HepG2 (cell line): ENCODE measurements around the gene ANO9. TPM values are rescaled to one million over a fixed set of nuclear protein-coding genes. Genes with fewer than 3 reads are reported as not detected.

Experiments used
- ATAC-seq: fragments of 200-7000 bp; cut with Tn5 transposase; 3 replicates; pipeline ENCODE4 v1.9.1; 2020; ENCODE audit warnings: mild to moderate bottlenecking, moderate library complexity
- BruUV-seq: library from RNA; stranded (reverse); fragments of 400-500 nt; replicated peaks from 2 replicates; lab custom pipeline; 2021; lab: Mats Ljungman, UMichigan
- CTCF ChIA-PET: fragments of 300-600 bp; formaldehyde crosslinking; extraction: SDS; loops from one replicate; lab custom pipeline; 2021; ENCODE audit warnings: low total read pairs, inconsistent platforms, low intra/inter-chr PET ratio; lab: Yijun Ruan, JAX
- POLR2A ChIA-PET: fragments of 350-600 bp; sonication (Branson Sonifier 250); formaldehyde crosslinking; loops from one replicate; lab custom pipeline; 2020; ENCODE audit warnings: antibody characterized with exemption, inconsistent platforms; lab: Yijun Ruan, JAX
- DNase-seq: peaks from one replicate; pipeline ENCODE4 v3.0.0-alpha.2; 2015; ENCODE audit warnings: low spot score
- FAIRE-seq: peaks from 3 replicates; lab custom pipeline; 2011; peaks lifted over from hg19 to GRCh38; lab: Jason Lieb, UNC
- H2AFZ ChIP-seq: one replicate; pipeline ENCODE4 v1.6.1; 2011; ENCODE audit warnings: low read length, inconsistent platforms
- H3K27ac ChIP-seq: fragments of 300-600 bp; 3 replicates; pipeline ENCODE4 v1.8.0; 2011; ENCODE audit warnings: mixed run types, mild to moderate bottlenecking, mixed read lengths, low read length, inconsistent platforms; ENCODE audit not compliant: insufficient read depth; ENCODE audit errors: extremely low read length
- H3K27me3 ChIP-seq, 2 experiments: fragments of 200-600 bp in 1 of 2; 2 replicates in 1 of 2; 3 replicates in 1 of 2; pipeline versions ENCODE4 v1.6.0 to v1.8.0; 2011; ENCODE audit warnings: low read length in 2 of 2, mild to moderate bottlenecking in 2 of 2, moderate library complexity in 2 of 2, inconsistent platforms in 1 of 2; ENCODE audit not compliant: insufficient read depth in 2 of 2, control insufficient read depth in 1 of 2
- H3K36me3 ChIP-seq, 2 experiments: fragments of 200-600 bp in 1 of 2; replicated peaks in 1 of 2; 2 replicates in 1 of 2; 3 replicates in 1 of 2; pipeline versions ENCODE4 v1.5.1 to v1.8.0; 2011; ENCODE audit warnings: low read length in 2 of 2, inconsistent platforms in 1 of 2; ENCODE audit not compliant: insufficient read depth in 2 of 2, control insufficient read depth in 1 of 2
- H3K4me1 ChIP-seq: 2 replicates; pipeline ENCODE4 v1.5.1; 2012; ENCODE audit warnings: low read length, inconsistent platforms; ENCODE audit not compliant: insufficient read depth
- H3K4me2 ChIP-seq: 2 replicates; pipeline ENCODE4 v1.6.0; 2011; ENCODE audit warnings: low read depth, low read length, inconsistent platforms
- H3K4me3 ChIP-seq, 3 experiments: fragments of 200-600 bp in 1 of 3; sonication (generic), shearing (Covaris generic) in 1 of 3; replicated peaks in 1 of 3; 2 replicates each; pipeline ENCODE4 v1.5.1; 2011 to 2016; ENCODE audit warnings: low read length in 3 of 3, inconsistent platforms in 2 of 3, low read depth in 2 of 3, mild to moderate bottlenecking in 2 of 3, control low read depth in 1 of 3, mixed read lengths in 1 of 3; ENCODE audit not compliant: insufficient read depth in 1 of 3
- H3K79me2 ChIP-seq: one replicate; pipeline ENCODE4 v1.6.1; 2011; ENCODE audit warnings: low read length, inconsistent platforms; ENCODE audit not compliant: insufficient read depth
- H3K9ac ChIP-seq: 2 replicates; pipeline ENCODE4 v1.6.0; 2011; ENCODE audit warnings: mild to moderate bottlenecking, low read depth, low read length, inconsistent platforms; ENCODE audit not compliant: insufficient read depth
- H3K9me3 ChIP-seq: 2 replicates; pipeline ENCODE4 v1.5.1; 2012; ENCODE audit warnings: mild to moderate bottlenecking, low read length
- H4K20me1 ChIP-seq: 2 replicates; pipeline ENCODE4 v1.6.0; 2011; ENCODE audit warnings: inconsistent platforms, mild to moderate bottlenecking, low read length, moderate library complexity; ENCODE audit not compliant: insufficient read depth
- ERF ChIP-seq: IDR thresholded peaks from 2 replicates; pipeline ENCODE4 v1.6.1; 2018; ENCODE audit warnings: missing biosample characterization, missing genetic modification reagents
- HOXA3 ChIP-seq: sonication (generic); formaldehyde crosslinking; IDR thresholded peaks from 2 replicates; pipeline ENCODE4 v1.5.0; 2020; ENCODE audit warnings: missing genetic modification reagents
- KMT2B ChIP-seq: IDR thresholded peaks from 2 replicates; pipeline ENCODE4 v1.6.1; 2016; ENCODE audit warnings: missing genetic modification reagents, missing compliant biosample characterization
- MAFF ChIP-seq: IDR thresholded peaks from 2 replicates; pipeline ENCODE4 v1.6.1; 2011; ENCODE audit warnings: low read depth, low read length, improper control_type of control experiment
- MED1 ChIP-seq: sonication (generic); formaldehyde crosslinking; IDR thresholded peaks from 2 replicates; pipeline ENCODE4 v1.4.0; 2020; ENCODE audit warnings: missing genetic modification reagents
- NKX3-1 ChIP-seq: sonication (generic); formaldehyde crosslinking; IDR thresholded peaks from 2 replicates; pipeline ENCODE4 v1.5.0; 2020; ENCODE audit warnings: missing genetic modification reagents
- PHF20 ChIP-seq: sonication (generic); formaldehyde crosslinking; IDR thresholded peaks from 2 replicates; pipeline ENCODE4 v1.5.0; 2020; ENCODE audit warnings: mild to moderate bottlenecking, missing genetic modification reagents
- POLR2A ChIP-seq, 2 experiments: IDR thresholded peaks; 2 replicates each; pipeline ENCODE4 v1.6.1; 2011; ENCODE audit warnings: low read depth in 2 of 2, low read length in 2 of 2, mild to moderate bottlenecking in 1 of 2, moderate library complexity in 1 of 2; ENCODE audit not compliant: insufficient read depth in 1 of 2
- SALL2 ChIP-seq: sonication (generic); formaldehyde crosslinking; IDR thresholded peaks from 2 replicates; pipeline ENCODE4 v1.8.1; 2023; ENCODE audit warnings: mild to moderate bottlenecking, missing genetic modification reagents, inconsistent platforms
- SKIL ChIP-seq: sonication (generic); formaldehyde crosslinking; IDR thresholded peaks from 2 replicates; pipeline ENCODE4 v1.8.0; 2022; ENCODE audit warnings: missing genetic modification reagents, mild to moderate bottlenecking, moderate library complexity, borderline replicate concordance
- SYNCRIP ChIP-seq: fragments of 200-400 bp; formaldehyde crosslinking; IDR thresholded peaks from 2 replicates; pipeline ENCODE4 v1.6.1; 2018; ENCODE audit warnings: mild to moderate bottlenecking, low read depth, low read length; ENCODE audit not compliant: insufficient read depth
- ZFY ChIP-seq: sonication (generic); formaldehyde crosslinking; IDR thresholded peaks from 2 replicates; pipeline ENCODE4 v1.4.0; 2020; ENCODE audit warnings: missing genetic modification reagents
- ZMYM2 ChIP-seq: sonication (generic); formaldehyde crosslinking; IDR thresholded peaks from 2 replicates; pipeline ENCODE4 v1.8.0; 2022; ENCODE audit warnings: mild to moderate bottlenecking, missing genetic modification reagents
- ZNF431 ChIP-seq: sonication (generic); formaldehyde crosslinking; IDR thresholded peaks from 2 replicates; pipeline ENCODE4 v1.9.0; 2022; ENCODE audit warnings: missing genetic modification reagents, low read depth, mild to moderate bottlenecking, borderline replicate concordance
- ZNF614 ChIP-seq: IDR thresholded peaks from 2 replicates; pipeline ENCODE4 v1.6.1; 2018; ENCODE audit warnings: missing biosample characterization, missing genetic modification reagents, inconsistent platforms, borderline replicate concordance
- ZNF691 ChIP-seq: sonication (generic); formaldehyde crosslinking; IDR thresholded peaks from 2 replicates; pipeline ENCODE4 v1.4.0; 2020; ENCODE audit warnings: missing genetic modification reagents, low read depth, mild to moderate bottlenecking, borderline replicate concordance
- ZNF710 ChIP-seq: sonication (generic); formaldehyde crosslinking; IDR thresholded peaks from 2 replicates; pipeline ENCODE4 v1.5.0; 2020; ENCODE audit warnings: mild to moderate bottlenecking, missing genetic modification reagents, borderline replicate concordance
- ZNF746 ChIP-seq: sonication (generic); formaldehyde crosslinking; IDR thresholded peaks from 2 replicates; pipeline ENCODE4 v1.8.0; 2022; ENCODE audit warnings: mild to moderate bottlenecking, missing genetic modification reagents
- ZNF788 ChIP-seq: sonication (generic); formaldehyde crosslinking; IDR thresholded peaks from 2 replicates; pipeline ENCODE4 v1.5.0; 2020; ENCODE audit warnings: mild to moderate bottlenecking, missing genetic modification reagents, borderline replicate concordance
- WGBS: methylation state at CpG from one replicate; pipeline ENCODE4 v1.1.6; 2017; ENCODE audit warnings: low lambda C conversion rate; 5-methylcytosine and 5-hydroxymethylcytosine counted together
- in situ Hi-C: cut with HindIII; loops from 2 replicates; pipeline ENCODE4 v1.10.0; 2017; ENCODE audit warnings: low pct_unique_long_range_greater_than_20kb; ENCODE audit not compliant: extremely low pct_ligation_motif_present
- intact Hi-C: fragments of 100-400 bp; cut with micrococcal nuclease; formaldehyde crosslinking; loops from one replicate; pipeline ENCODE4 v1.10.0; 2022; ENCODE audit not compliant: unreplicated experiment
- polyA plus RNA-seq, 8 experiments: library from polyadenylated mRNA; depleted of rRNA in 3 of 8; stranded (reverse) in 7 of 8; unstranded in 1 of 8; fragments of >200 nt; fragmentation: Illumina TruSeq in 4 of 8; extraction: Trizol in 4 of 8; gene quantifications; 2 replicates each; pipeline versions ENCODE4 v1.2.1 to v1.2.3, GENCODE V29; 2011 to 2016; ENCODE audit warnings: low read depth in 4 of 8, missing spikeins in 1 of 8, mixed read lengths in 1 of 8; ENCODE audit not compliant: insufficient read depth in 1 of 8
- total RNA-seq, 5 experiments: library from RNA; depleted of rRNA; stranded (reverse); fragments of >200 nt; fragmentation: Illumina TruSeq; extraction: Trizol; gene quantifications; 2 replicates each; pipeline ENCODE4 v1.2.3, GENCODE V29; 2016; ENCODE audit warnings: low read depth in 1 of 5

The ANO9 gene
- total and polyA plus RNA-seq, 2 of the 13 experiments (the other 11 are each of a cell fraction or from before 2014, with no cell fraction given) = 8.9 to 14.3 TPM

DNA sequence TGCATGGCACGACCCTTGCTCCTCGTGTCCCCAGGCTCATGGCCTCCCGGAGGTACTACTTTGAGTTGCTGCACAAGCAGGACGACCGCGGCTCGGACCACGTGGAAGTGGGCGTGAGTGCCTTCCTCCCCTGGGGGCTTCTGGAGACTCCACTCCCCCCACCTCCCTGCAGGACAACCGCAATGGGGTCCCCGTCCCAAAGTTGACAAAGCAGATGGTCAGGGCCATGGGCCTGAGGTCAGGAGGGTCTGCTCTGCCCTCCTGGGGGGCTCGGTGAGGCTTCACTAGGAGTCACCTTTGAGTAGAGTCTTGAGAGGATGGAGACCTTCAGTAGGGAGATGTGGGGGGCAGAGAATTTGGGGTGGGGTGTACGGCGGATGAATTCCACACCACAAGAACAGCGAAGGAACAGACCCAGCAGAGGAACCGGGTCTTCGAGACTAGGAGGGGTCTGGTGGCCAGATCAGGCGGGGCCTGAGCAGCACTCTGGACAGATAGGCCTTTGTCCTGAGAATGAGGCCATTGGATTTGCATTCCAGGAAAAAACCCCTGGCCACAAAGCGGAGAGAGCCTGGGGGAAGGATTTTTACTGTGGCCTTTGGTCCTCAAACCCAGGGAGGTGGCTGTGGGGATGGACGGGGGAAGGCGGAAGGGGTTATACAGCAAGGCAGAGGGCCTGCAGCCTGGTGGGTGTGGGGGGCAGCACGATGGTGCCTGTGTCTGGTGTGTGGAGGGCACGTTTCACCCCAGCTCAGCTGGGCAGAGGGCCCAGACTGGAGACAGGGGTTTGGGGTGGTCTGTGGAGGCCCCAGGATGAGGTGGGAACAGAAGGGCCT is 67.9 kb downstream of the ANO9 start:
- DNase-seq (peak; percentile 91), ATAC-seq (peak; percentile 82), FAIRE-seq (peak; percentile 96)
- Histone ChIP-seq H3K4me1 (peaks cover 43% of the 10 kb centered on the region), H3K36me3 (peaks cover 0 to 11% of the 10 kb centered on the region in 2 experiments; a peak in 3 of 5 replicates), H3K4me2 (peak overlapping the region; percentile 64), H3K27me3 (no peaks in the 10 kb centered on the region), H4K20me1 (0 out of 2 replicates have a peak, but pooled peaks cover 4% of the 10 kb centered on the region), H3K79me2 (no peaks in the 10 kb centered on the region), H2AFZ (no peak overlapping the region), H3K4me3 (peak overlapping the region in 1 of 3 experiments; percentile 43; a peak in 1 of 6 replicates), H3K9me3 (no peaks in the 10 kb centered on the region), H3K27ac (peak overlapping the region; percentile 75), H3K9ac (peak overlapping the region; percentile 54)
- CTCF ChIA-PET = no interaction called here
- in situ Hi-C loops = no loop called here
- intact Hi-C loops = loop anchor here (2.0 kb wide), 1 partner anchor 19 kb away; no protein-coding TSS in a partner anchor
- POLR2A ChIA-PET = no interaction called here
- BruUV-seq = no TSS peak
- WGBS = 20% methylated on average over 13 of the region's 23 CpGs
- peak; percentile 58; the same call in 1 of the 2 replicates for TF ChIP-seq ZNF614
- TF ChIP-seq SALL2 (CRISPR knock-in tag) = 0 out of 2 replicates have a peak, but pooled peaks have one; percentile 41
- 0 out of 2 replicates have a peak, but pooled peaks have one; percentile 24 for TF ChIP-seq PHF20 (CRISPR knock-in tag)
- TF ChIP-seq ZNF746 (CRISPR knock-in tag) = peak; percentile 95; the same call in 1 of the 2 replicates
- peak; percentile 65 for TF ChIP-seq ZFY (CRISPR knock-in tag)
- TF ChIP-seq HOXA3 (CRISPR knock-in tag) = peak; percentile 36; the same call in 1 of the 2 replicates
- TF ChIP-seq ZNF431 = peak; percentile 59; the same call in 1 of the 2 replicates
- TF ChIP-seq SKIL = 0 out of 2 replicates have a peak, but pooled peaks have one; percentile 41
- 0 out of 2 replicates have a peak, but pooled peaks have one; percentile 17 for TF ChIP-seq KMT2B (CRISPR knock-in tag)
- TF ChIP-seq MAFF = no peak
- TF ChIP-seq SYNCRIP = no peak
- no peak for TF ChIP-seq ZMYM2 (CRISPR knock-in tag)
- TF ChIP-seq ZNF788 = peak; percentile 79; the same call in 1 of the 2 replicates
- peak; percentile 46; the same call in 1 of the 2 replicates for TF ChIP-seq ZNF710 (CRISPR knock-in tag)
- TF ChIP-seq NKX3-1 (CRISPR knock-in tag) = 0 out of 2 replicates have a peak, but pooled peaks have one; percentile 37
- TF ChIP-seq MED1 (CRISPR knock-in tag) = peak; percentile 50; the same call in 1 of the 2 replicates
- peak; percentile 23 to 41; a peak in 1 of 4 replicates for TF ChIP-seq POLR2A (IDR thresholded peaks at IDR 0.05; ENCODE audit: insufficient read depth in 1 of 2, low read depth in 2 of 2, low read length in 2 of 2)
- TF ChIP-seq ZNF691 = no peak
- peak; percentile 49; the same call in 1 of the 2 replicates for TF ChIP-seq ERF (CRISPR knock-in tag)
